HG03045 (cell line): ENCODE results near the gene TM4SF4.
"Not testable (repeated sequence)": the region's sequence is repeated elsewhere in the genome, so short reads cannot be mapped to it uniquely, and the experiment has no call there.

Experiments
- ATAC-seq: cut with Tn5 transposase; IDR thresholded peaks from one replicate; pipeline ENCODE4 v1.9.1; 2021; ENCODE audit warnings: mild to moderate bottlenecking, moderate library complexity; ENCODE audit not compliant: unreplicated experiment

The TM4SF4 gene

GRCh38 chr3:149474250-149474817 lies at the start of gene TM4SF4:
TSS of gene TM4SF4 (plus strand) at chr3:149474697. CDS start at chr3:149474878, 181 bp downstream.
- ATAC-seq = no peak

GRCh38 chr3:149424918-149425317 lies 49.6 kb upstream of the TM4SF4 start:
- no peak for ATAC-seq

GRCh38 chr3:149426325-149426724 lies 48.2 kb upstream of the TM4SF4 start:
- no peak for ATAC-seq

GRCh38 chr3:149428087-149428486 lies 46.4 kb upstream of the TM4SF4 start:
- ATAC-seq = no peak

- ATAC-seq = no peak
Observed at GRCh38 chr3:149430216-149430615, 44.3 kb upstream of the TM4SF4 start.

GRCh38 chr3:149432149-149432548 lies 42.3 kb upstream of the TM4SF4 start:
- no peak for ATAC-seq

GRCh38 chr3:149435996-149436885 lies 38.3 kb upstream of the TM4SF4 start:
- no peak for ATAC-seq

GRCh38 chr3:149437286-149437685 lies 37.2 kb upstream of the TM4SF4 start:
- ATAC-seq = no peak

GRCh38 chr3:149437710-149438109 lies 36.8 kb upstream of the TM4SF4 start:
- no peak for ATAC-seq

GRCh38 chr3:149438981-149439380 lies 35.5 kb upstream of the TM4SF4 start:
- no peak for ATAC-seq

- ATAC-seq = no peak
Observed at GRCh38 chr3:149441642-149442041, 32.9 kb upstream of the TM4SF4 start.

- no peak for ATAC-seq
Observed at GRCh38 chr3:149442043-149442442, 32.5 kb upstream of the TM4SF4 start.

- no peak for ATAC-seq
Observed at GRCh38 chr3:149442851-149443544, 31.5 kb upstream of the TM4SF4 start.

- no peak for ATAC-seq
Observed at GRCh38 chr3:149443545-149443912, 31.0 kb upstream of the TM4SF4 start.

- ATAC-seq = not testable (repeated sequence)
Observed at GRCh38 chr3:149444867-149445266, 29.6 kb upstream of the TM4SF4 start.

- ATAC-seq = no peak
Observed at GRCh38 chr3:149448331-149448831, 26.1 kb upstream of the TM4SF4 start.

- ATAC-seq = no peak
Observed at GRCh38 chr3:149449182-149449581, 25.3 kb upstream of the TM4SF4 start.

GRCh38 chr3:149449799-149450198 lies 24.7 kb upstream of the TM4SF4 start:
- ATAC-seq = no peak

- no peak for ATAC-seq
Observed at GRCh38 chr3:149450281-149450680, 24.2 kb upstream of the TM4SF4 start.

- ATAC-seq = no peak
Observed at GRCh38 chr3:149452036-149452435, 22.5 kb upstream of the TM4SF4 start.

GRCh38 chr3:149453140-149453805 lies 21.2 kb upstream of the TM4SF4 start:
- no peak for ATAC-seq
